HG03432 (cell line): ENCODE data around the gene NEDD9.

Source experiments
- ATAC-seq: cut with Tn5 transposase; IDR thresholded peaks from one replicate; pipeline ENCODE4 v1.9.1; 2021; ENCODE audit warnings: mild to moderate bottlenecking, moderate library complexity; ENCODE audit not compliant: unreplicated experiment

The NEDD9 gene

GRCh38 chr6:11235062-11235461 is 2.6 kb upstream of the NEDD9 start:
- ATAC-seq, result no peak

GRCh38 chr6:11233673-11234573 is 1.5 kb upstream of the NEDD9 start:
- ATAC-seq, result no peak

DNA sequence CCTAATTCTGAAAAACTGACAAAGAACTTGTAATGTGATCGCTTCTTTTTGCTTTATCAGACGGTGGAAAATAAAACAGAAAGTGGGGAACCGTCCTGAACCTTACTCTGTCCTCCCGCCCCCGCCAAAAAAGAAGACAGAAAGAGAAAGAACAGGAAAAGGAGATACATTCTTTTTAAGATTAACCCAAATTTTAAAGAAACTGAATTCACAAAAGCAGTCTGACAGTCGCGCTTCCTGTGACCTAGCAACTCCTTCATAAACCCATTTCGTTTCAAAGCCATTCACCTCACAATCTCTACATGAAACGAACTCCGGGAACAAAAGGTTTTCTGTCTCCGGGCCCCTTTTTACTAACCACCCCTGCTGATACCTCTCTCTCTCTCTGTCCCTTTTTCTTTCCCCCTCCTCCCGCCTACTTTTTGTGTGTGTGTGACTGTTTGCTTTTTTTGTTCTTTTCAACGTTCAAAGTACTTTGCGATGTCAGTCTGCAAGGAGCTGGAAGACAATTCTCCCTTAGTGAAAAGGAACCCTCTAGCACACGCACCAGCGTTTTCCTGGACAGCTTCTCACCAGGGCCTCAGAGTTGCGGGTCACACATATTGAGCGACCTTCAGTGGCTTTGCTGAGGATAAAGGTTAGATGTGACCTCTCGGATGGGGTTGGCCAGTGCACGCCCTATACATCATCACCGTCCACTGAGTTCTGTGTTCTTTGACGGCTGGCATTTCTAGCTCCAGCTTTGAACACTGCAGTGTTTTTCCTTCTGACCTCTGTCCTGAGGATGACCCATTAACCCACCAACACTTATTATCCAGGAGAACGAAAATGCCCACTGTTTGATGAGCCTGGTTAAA is 530 bp upstream of the NEDD9 start:
- no peak for ATAC-seq

DNA sequence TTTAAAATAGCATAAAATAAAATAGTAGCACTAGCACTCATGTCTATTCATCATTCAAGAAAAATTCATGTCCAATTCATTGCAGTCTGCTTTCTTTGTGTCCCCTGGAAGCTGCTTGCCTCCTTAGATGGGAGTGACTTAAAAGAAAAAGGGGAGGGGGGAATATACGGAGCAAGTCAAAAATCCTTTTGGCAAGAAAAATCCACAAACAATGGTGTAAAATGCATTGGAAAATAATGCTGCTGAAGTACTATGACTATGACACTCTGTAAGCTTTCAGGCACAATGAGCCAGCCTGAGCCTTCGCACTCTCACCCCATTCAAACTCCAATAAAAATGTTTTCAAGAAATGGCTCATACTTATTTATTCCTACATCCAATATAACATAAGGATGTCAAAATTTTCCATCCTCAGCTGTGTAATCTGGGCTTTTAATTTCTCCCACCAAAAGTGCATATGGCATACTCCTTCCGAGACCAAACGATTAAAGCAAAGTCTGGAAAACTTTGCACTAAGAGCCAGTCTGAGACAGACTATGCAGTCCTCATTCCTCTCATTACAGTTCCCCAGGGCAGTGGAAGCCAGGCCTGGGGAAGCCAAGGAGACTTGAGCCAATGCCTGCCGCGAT is 790 bp downstream of the NEDD9 start:
- ATAC-seq, result no peak

DNA sequence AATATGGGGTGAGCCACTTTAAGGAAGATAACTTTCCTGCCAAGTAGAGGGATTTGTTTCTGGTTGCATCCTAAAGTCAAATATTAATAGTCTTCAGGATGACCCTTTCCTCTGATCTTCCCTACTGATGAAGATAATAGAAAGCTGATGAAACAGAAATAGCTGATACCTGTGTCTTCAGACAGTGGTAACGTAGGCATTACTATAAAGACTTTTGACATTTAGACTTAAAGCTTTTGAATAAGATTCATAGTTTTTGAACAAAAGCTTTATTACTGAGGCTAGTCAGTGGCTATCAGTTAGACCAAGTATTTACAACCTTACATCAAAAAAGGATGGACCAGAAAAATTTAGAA is 1.4 kb downstream of the NEDD9 start:
- no peak for ATAC-seq

DNA sequence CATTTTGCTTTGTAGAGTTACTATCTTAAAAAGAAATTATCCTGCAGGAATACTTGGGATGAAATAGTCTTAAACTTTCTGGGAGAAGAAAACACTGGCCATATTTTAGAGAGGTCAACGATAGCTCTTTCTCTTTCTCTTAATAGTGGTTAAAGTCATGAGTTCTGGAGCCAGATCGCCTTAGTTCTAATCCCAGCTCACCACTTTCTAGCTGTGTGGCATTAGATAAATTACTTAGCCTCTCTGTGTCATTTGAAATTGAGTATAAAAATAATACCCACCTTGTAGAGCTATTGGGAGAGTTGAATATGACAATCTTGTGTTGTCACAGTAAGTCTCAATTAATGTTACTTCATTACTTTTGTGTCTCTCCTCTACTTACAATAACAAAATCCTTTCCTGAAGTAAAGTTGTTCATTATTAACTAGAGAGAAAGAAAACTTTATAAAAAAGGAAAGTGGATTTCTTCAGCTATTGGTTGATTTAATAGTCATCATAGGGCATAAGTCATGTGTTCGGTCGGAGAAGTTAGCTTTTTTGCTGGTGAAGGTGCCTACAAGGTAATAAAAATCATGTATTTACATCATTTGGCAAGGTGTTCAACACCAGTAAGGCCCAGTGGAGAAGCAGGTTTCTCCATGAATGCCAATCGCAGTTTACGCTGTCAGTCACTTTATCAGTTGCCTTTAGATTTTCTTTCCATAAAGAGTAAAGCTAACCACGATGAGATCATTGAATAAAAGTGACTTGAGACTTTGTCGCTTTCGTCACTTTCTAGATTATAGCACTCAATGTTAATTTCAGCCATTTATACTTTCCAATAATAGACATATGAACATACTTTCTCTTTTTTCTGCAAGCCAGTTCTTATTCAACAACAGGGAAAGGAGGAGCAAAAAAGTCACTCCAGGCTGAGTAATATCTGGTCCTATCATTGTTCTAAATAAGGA is 2.0 kb downstream of the NEDD9 start:
- ATAC-seq, result no peak

DNA sequence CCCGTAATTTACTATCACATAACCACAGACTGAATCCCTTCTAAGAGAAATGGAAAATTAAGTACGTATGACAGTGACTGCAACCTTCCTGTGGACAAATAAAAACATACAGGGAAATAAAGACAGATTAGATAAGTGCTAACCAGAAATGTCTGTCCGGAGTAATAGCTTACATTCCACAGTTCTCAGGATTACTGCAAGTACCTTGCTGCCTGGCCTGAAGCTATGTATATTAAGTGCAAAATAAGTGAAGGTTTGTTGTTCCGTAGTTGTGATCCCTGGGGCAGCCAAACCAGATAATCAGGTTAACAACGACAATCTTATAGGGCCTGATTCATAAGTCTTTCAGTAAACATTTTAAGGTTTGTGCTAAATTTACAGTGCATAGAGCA is 2.8 kb downstream of the NEDD9 start:
- no peak for ATAC-seq

- ATAC-seq, result no peak
These were observed 3.4 kb downstream of the NEDD9 start for GRCh38 chr6:11228935-11229654.

- no peak for ATAC-seq
These were observed 4.8 kb downstream of the NEDD9 start for GRCh38 chr6:11227698-11228097.

- no peak for ATAC-seq
These were observed 6.5 kb downstream of the NEDD9 start for GRCh38 chr6:11226005-11226404.

GRCh38 chr6:11224966-11225463 is 7.5 kb downstream of the NEDD9 start:
- ATAC-seq, result peak; percentile 4

- ATAC-seq, result peak; percentile 73
These were observed 8.1 kb downstream of the NEDD9 start for GRCh38 chr6:11224252-11224965.

- ATAC-seq, result no peak
These were observed 9.1 kb downstream of the NEDD9 start for GRCh38 chr6:11223286-11223864.

GRCh38 chr6:11222385-11223277 is 9.8 kb downstream of the NEDD9 start:
- ATAC-seq, result no peak

DNA sequence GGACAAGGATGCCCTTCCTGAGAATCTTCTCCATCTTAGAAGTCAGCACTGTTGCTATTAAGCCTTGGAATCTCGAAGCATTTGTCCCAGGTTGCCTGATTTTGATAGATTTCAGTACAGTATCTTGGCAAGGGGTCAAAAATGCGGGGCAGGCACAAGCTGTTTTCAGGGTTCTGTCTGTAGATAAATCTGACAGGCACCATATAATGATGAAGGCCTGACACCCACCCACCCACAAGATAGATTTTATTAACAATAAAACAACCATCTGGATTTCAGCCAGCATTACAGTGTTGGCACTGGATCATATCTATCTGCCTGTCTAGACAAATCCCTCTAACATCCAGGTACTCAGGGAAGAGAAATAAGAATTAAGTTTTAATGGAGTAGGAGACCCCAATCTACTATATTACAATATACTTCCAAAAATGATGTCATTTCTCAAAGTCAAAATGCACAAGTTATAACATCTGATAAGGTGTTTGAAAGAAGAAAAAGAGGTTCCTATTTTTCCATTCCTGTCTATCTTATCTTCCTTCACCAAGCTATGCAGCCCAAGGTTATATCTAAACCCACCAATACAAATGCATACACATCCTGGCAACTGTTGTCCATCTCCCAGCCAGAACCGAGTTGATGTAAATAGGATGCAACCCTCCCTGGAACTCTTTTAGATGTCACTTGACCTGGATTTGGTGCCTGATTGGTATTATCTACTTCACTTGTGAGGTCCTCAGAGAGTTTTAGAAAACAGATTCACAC is 10.7 kb downstream of the NEDD9 start:
- ATAC-seq, result no peak

GRCh38 chr6:11219400-11219834 is 13.1 kb downstream of the NEDD9 start:
- ATAC-seq, result no peak
